Panc1 (cell line): ENCODE measurements around the gene CAMK1D. TPM values are rescaled to one million over a fixed set of nuclear protein-coding genes. Genes with fewer than 3 reads are reported as not detected.

ENCODE experiments used
- ATAC-seq: fragments of 200-7000 bp; cut with Tn5 transposase; 2 replicates; pipeline ENCODE4 v1.9.1; 2020; ENCODE audit warnings: mild to moderate bottlenecking, moderate library complexity
- BruUV-seq: library from RNA; stranded (reverse); fragments of 400-500 nt; replicated peaks from 2 replicates; lab custom pipeline; 2021; lab: Mats Ljungman, UMichigan
- CTCF ChIA-PET: fragments of 300-600 bp; sonication (Branson Sonifier 250); formaldehyde crosslinking; loops from one replicate; lab custom pipeline; 2022; ENCODE audit warnings: antibody characterized with exemption; lab: Charles Lee
- POLR2A ChIA-PET: fragments of 300-600 bp; sonication (Branson Sonifier 250); formaldehyde crosslinking; loops from one replicate; lab custom pipeline; 2022; ENCODE audit warnings: antibody characterized with exemption; lab: Charles Lee
- DNase-seq: peaks from one replicate; pipeline ENCODE4 v3.0.0-alpha.2; 2010; ENCODE audit warnings: low read depth, low spot score
- H3K27ac ChIP-seq: 2 replicates; pipeline ENCODE4 v1.5.1; 2011; ENCODE audit warnings: mild to moderate bottlenecking, low read length, inconsistent platforms
- H3K27me3 ChIP-seq: fragments of 200-500 bp; sonication (Bioruptor generic); 2 replicates; pipeline ENCODE4 v1.6.0; 2014; ENCODE audit warnings: low read length, inconsistent platforms; ENCODE audit not compliant: control insufficient read depth, insufficient read depth
- H3K36me3 ChIP-seq: fragments of 200-500 bp; sonication (Bioruptor generic); 2 replicates; pipeline ENCODE4 v1.5.1; 2014; ENCODE audit warnings: inconsistent platforms, mild to moderate bottlenecking, low read length, moderate library complexity; ENCODE audit not compliant: control insufficient read depth, insufficient read depth
- H3K4me1 ChIP-seq: 2 replicates; pipeline ENCODE4 v1.5.1; 2011; ENCODE audit warnings: inconsistent platforms, mild to moderate bottlenecking, low read length, moderate library complexity; ENCODE audit not compliant: control insufficient read depth, insufficient read depth
- H3K4me3 ChIP-seq, 2 experiments: 2 replicates each; pipeline ENCODE4 v1.5.1; 2011 to 2012; ENCODE audit warnings: low read depth in 2 of 2, low read length in 2 of 2, mild to moderate bottlenecking in 2 of 2, inconsistent platforms in 1 of 2, moderate library complexity in 1 of 2
- H3K9me3 ChIP-seq: fragments of 200-500 bp; sonication (Bioruptor generic); 2 replicates; pipeline ENCODE4 v1.5.1; 2014; ENCODE audit warnings: low read depth, mild to moderate bottlenecking, inconsistent platforms, low read length, moderate library complexity; ENCODE audit not compliant: control insufficient read depth, insufficient read depth
- CTCF ChIP-seq: fragments of 450-650 bp; IDR thresholded peaks from 2 replicates; pipeline ENCODE4 v1.5.1; 2017; ENCODE audit warnings: mild to moderate bottlenecking
- POLR2AphosphoS5 ChIP-seq: IDR thresholded peaks from 2 replicates; pipeline ENCODE4 v1.6.1; 2012; ENCODE audit warnings: mild to moderate bottlenecking, low read depth, low read length, moderate library complexity
- REST ChIP-seq, 2 experiments: IDR thresholded peaks; 2 replicates each; pipeline ENCODE4 v1.6.1; 2011 to 2012; ENCODE audit warnings: low read depth in 2 of 2, control low read depth in 1 of 2, low read length in 1 of 2, mild to moderate bottlenecking in 1 of 2, moderate library complexity in 1 of 2; ENCODE audit not compliant: insufficient read depth in 1 of 2
- SIN3A ChIP-seq: IDR thresholded peaks from 2 replicates; pipeline ENCODE4 v1.6.1; 2012; ENCODE audit warnings: low read depth, mild to moderate bottlenecking, low read length, moderate library complexity, borderline replicate concordance; ENCODE audit not compliant: insufficient read depth
- TCF7L2 ChIP-seq: IDR thresholded peaks from 2 replicates; pipeline ENCODE4 v1.6.1; 2011; ENCODE audit warnings: mild to moderate bottlenecking, low read depth, low read length, inconsistent platforms
- in situ Hi-C: cut with HindIII; loops from 2 replicates; pipeline ENCODE4 v1.10.0; 2016; ENCODE audit warnings: low sequenced_read_pairs, low pct_unique_long_range_greater_than_20kb
- intact Hi-C: fragments of 100-400 bp; cut with micrococcal nuclease; formaldehyde crosslinking; loops from one replicate; pipeline ENCODE4 v1.10.0; 2022; ENCODE audit not compliant: unreplicated experiment
- total RNA-seq: library from RNA; stranded (reverse); gene quantifications from one replicate; pipeline ENCODE4 v1.2.1, GENCODE V29; 2021; ENCODE audit not compliant: unreplicated experiment

CAMK1D gene
- total RNA-seq, 1 experiment from 2014 or later, result 5.7 TPM

DNA sequence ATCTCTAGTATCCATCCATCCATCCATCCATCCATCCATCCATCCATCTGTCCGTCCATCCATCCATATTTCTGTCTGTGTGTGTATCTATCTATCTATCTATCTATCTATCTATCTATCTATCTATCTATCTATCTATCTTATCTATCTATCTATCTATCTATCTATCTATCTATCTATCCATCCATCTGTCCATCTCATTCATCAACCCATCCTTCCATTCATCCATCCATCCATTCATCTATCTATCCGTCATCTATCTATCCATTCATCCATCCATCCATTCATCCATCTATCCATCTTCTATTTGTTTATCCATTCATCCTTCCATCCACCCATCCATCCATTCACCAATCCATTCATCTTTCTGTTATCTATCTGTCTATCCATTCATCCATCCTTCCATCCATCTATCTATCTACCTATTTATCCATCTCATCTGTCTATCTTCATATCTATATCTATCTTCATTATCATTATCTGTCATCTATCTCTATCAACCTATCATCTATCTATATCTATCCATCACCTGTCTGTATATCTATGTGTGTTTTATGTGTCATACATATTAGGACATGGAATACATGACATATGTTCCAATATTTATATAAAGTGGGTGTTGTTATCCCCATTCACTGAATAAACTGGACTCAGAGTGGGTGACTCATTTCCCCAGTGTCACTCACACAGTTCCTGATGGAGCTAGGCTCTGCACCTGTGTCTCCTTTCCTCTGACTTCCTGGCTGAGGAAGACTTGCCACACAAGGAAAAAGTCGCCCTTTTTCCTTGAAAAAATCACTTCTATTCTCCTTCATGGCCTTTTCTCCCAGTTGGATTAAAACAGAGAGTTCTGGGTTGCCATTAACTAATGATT is 452.1 kb downstream of the CAMK1D start:
- intact Hi-C loops (no loop called here), in situ Hi-C loops (no loop called here)
- ChIA-PET CTCF (no interaction called here), POLR2A (no interaction called here)
- Histone ChIP-seq H3K36me3 (no peaks in the 10 kb centered on the region), H3K4me1 (no peaks in the 10 kb centered on the region), H3K27me3 (no peaks in the 10 kb centered on the region), H3K4me3 (no peak overlapping the region), H3K9me3 (no peaks in the 10 kb centered on the region), H3K27ac (no peak overlapping the region)
- no TSS peak for BruUV-seq
- DNase-seq, result no peak
- ATAC-seq, result no peak
- no peak for TF ChIP-seq SIN3A
- no peak for TF ChIP-seq TCF7L2
- TF ChIP-seq CTCF, result no peak
- TF ChIP-seq POLR2AphosphoS5, result no peak
- no peak for TF ChIP-seq REST (IDR thresholded peaks at IDR 0.05; ENCODE audit: insufficient read depth in 1 of 2, low read depth in 2 of 2, low read length in 1 of 2)

DNA sequence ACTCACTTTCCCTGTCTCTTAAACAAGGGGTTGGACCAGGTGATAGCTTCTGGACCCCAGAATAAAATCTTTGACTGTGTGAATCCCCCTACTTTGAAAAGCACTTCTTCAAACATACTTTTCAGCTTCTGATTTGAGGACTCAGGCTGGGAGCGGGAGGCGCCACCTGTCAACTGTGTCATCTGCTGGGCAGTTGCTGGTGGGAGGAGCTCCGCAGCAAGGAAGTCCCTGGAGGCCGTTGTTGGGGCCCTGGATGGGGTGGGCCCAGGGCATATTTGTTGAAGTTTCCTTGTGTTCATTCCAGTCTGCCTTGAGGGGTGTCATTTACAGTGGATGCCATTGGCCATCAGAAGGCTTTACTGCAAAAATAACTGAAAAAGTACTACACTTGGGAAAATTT is 454.4 kb downstream of the CAMK1D start:
- no TSS peak for BruUV-seq
- ATAC-seq (no peak), DNase-seq (no peak)
- ChIA-PET CTCF (no interaction called here), POLR2A (no interaction called here)
- in situ Hi-C loops, result no loop called here
- Histone ChIP-seq H3K4me3 (no peak overlapping the region), H3K4me1 (no peaks in the 10 kb centered on the region), H3K27me3 (no peaks in the 10 kb centered on the region), H3K27ac (no peak overlapping the region), H3K36me3 (no peaks in the 10 kb centered on the region), H3K9me3 (no peaks in the 10 kb centered on the region)
- intact Hi-C loops, result no loop called here
- TF ChIP-seq TCF7L2, result no peak
- no peak for TF ChIP-seq POLR2AphosphoS5
- no peak for TF ChIP-seq CTCF
- no peak for TF ChIP-seq REST (IDR thresholded peaks at IDR 0.05; ENCODE audit: insufficient read depth in 1 of 2, low read depth in 2 of 2, low read length in 1 of 2)
- no peak for TF ChIP-seq SIN3A
